ENCODE measurements around the gene CHM.

CHM gene

DNA sequence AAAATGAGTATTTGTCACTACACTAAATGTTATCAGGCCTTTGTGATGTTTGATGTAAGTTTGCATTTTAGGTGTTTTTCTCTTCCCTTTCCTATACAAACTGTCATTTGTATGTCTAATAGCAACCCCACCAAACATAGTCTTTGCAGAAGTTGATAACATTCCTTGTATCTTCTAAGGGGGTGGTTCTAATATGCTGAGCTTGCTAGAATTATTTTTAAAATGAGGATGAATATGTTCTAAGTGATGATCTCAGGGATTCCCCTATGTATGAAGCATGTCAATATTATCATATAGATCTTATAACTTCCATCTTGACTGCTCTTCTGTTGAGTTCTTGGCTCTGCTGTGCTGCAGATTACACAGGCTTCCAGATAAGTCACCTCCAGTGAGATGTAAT, 3.1 kb downstream of the CHM start:
- in situ Hi-C loops (cut with MboI; ENCODE audit: low sequenced_read_pairs, unreplicated experiment) = no loop called here
- TF ChIP-seq, protein P1, sequence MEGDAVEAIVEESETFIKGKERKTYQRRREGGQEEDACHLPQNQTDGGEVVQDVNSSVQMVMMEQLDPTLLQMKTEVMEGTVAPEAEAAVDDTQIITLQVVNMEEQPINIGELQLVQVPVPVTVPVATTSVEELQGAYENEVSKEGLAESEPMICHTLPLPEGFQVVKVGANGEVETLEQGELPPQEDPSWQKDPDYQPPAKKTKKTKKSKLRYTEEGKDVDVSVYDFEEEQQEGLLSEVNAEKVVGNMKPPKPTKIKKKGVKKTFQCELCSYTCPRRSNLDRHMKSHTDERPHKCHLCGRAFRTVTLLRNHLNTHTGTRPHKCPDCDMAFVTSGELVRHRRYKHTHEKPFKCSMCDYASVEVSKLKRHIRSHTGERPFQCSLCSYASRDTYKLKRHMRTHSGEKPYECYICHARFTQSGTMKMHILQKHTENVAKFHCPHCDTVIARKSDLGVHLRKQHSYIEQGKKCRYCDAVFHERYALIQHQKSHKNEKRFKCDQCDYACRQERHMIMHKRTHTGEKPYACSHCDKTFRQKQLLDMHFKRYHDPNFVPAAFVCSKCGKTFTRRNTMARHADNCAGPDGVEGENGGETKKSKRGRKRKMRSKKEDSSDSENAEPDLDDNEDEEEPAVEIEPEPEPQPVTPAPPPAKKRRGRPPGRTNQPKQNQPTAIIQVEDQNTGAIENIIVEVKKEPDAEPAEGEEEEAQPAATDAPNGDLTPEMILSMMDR (IDR thresholded peaks at IDR 0.05; ENCODE audit: borderline replicate concordance, control extremely low read depth, extremely low read depth, insufficient read depth, missing control alignments) = no peak
- DNase-seq (ENCODE audit: low spot score) = no peak

DNA sequence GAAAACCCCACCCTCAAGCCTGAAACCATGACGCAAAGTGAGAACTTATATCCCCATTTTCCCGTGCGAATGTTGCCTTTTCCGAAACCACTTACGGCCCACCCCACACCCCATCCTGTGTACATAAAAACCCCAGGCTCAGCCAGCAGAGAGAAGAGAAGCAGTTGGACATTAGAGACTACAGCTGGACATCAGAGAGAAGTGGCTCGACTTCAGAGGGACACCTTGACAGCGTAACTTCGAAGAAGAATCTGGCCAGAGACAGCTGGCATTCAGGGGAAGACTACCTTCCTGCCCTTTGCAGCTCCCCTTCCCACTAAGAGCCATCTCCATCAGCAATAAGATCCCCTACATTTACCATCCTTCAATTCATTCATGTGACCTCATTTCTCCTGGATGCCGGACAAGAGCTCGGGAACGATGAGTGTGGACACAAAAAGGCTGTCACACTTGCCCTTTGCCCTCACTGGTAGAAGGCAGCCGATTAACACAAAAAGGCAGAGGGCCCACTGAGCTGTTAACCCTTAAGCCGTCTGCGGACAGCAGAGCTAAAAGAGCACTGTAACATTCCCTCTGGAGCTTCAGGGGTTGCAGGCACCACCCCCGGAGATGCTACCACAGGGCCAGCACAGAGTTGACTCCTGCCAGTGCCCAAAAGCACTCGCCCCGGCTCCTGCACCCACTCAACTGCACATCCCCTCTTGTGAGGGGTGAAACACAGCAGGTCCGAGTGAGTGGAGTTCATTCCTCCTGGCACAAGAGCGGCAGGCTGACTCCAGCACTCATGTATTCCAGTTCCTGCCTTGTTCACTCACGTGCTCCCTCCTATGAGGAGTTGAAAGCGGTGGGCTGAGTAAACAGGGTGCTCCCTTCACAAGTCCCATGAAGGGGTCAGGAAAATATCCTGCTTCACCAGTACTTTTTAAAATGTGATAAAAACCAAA, 7.5 kb downstream of the CHM start:
- TF ChIP-seq, protein P1 (IDR thresholded peaks at IDR 0.05; ENCODE audit: borderline replicate concordance, control extremely low read depth, extremely low read depth, insufficient read depth, missing control alignments) = no peak
- in situ Hi-C loops (cut with MboI; ENCODE audit: low sequenced_read_pairs, unreplicated experiment) = no loop called here
- DNase-seq (ENCODE audit: low spot score) = no peak

DNA sequence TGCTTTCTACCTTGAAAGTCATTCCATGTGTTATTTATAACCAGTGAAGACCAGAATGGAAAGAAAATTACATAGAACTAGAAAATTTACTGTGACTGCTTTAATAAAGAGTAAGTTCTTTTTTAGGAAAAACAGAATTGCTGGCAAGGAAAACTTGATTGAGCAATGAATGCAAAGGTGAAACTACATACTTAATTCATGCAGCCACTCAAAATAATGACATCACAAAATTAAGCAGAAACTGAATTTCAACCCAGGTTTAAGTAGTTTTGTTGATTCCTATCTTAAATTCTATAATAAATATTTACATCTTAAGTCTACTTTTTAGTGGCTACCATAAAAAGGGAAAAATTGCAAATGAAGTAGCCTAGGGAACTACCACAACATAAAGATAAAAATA, 14.0 kb downstream of the CHM start:
- DNase-seq (ENCODE audit: low spot score) = no peak
- in situ Hi-C loops (cut with MboI; ENCODE audit: low sequenced_read_pairs, unreplicated experiment) = no loop called here
- TF ChIP-seq, protein P1 (IDR thresholded peaks at IDR 0.05; ENCODE audit: borderline replicate concordance, control extremely low read depth, extremely low read depth, insufficient read depth, missing control alignments) = no peak

DNA sequence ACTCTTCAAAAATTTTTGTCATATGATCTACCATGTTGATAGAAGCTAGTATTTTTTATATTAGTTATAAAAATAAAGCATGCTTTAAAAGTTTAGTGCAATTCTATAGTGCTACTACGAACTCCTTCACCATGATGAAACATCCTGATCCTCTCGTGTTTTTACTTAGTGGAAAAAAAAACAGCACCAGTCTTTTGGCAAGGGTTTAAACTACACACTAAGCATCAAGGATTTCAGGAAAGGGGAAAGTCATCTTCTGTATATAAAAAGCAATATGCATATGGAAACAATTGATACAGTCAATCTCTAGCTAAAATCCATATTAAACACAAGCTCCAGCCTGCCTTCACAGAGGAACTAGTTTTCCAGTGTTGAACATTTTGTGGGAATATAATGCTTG, 18.7 kb downstream of the CHM start:
- TF ChIP-seq, protein P1 (IDR thresholded peaks at IDR 0.05; ENCODE audit: borderline replicate concordance, control extremely low read depth, extremely low read depth, insufficient read depth, missing control alignments) = no peak
- no peak for DNase-seq (ENCODE audit: low spot score)
- in situ Hi-C loops (cut with MboI; ENCODE audit: low sequenced_read_pairs, unreplicated experiment) = no loop called here

DNA sequence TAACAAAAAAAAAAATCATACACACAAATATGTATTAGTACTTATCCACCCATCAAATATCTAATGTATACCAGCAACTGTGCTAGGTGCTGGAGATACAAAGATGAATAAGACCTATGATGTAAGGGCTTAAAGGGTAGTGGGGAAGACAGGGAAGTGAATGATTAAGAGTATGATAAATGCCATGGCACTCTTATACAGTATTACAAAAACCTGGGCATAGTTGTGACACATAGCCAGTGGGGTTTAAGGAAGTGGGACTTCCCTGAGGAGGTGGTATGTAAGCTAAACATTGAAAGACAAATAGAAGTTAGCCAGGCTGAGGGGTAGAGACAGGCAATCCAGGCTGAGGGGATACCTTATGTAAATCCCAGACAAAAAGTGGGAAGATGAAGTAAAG, 23.5 kb downstream of the CHM start:
- DNase-seq (ENCODE audit: low spot score) = no peak
- TF ChIP-seq, protein P1 (IDR thresholded peaks at IDR 0.05; ENCODE audit: borderline replicate concordance, control extremely low read depth, extremely low read depth, insufficient read depth, missing control alignments) = no peak
- in situ Hi-C loops (cut with MboI; ENCODE audit: low sequenced_read_pairs, unreplicated experiment) = no loop called here

DNA sequence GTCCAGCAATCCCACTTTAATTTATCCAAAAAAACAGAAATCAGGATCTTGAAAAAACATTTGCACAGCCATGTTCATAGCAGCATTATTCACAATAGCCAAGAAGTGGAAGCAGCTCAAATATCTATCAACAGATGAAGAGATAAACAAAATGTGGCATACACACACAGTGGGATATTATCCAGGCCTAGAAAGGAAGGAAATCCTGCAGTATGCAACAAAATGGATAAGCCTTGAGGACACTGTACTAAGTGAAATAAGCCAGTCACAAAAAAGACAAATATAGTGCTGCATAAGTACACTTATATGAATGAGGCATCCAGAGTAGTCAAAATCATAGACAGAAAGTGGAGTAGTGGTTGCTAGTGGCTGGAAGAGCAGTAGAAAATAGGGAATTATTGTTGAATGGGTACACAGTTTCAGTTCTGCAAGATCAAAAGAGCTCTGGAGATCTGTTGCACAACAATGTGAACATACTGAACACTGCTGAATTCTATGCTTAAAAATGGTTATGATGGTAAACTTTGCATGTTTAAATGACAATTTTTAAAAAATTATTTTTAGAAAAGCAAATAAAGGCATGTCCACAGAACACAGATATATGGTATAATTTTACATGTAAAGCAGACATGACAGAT, 25.6 kb downstream of the CHM start:
- TF ChIP-seq, protein P1 (IDR thresholded peaks at IDR 0.05; ENCODE audit: borderline replicate concordance, control extremely low read depth, extremely low read depth, insufficient read depth, missing control alignments) = no peak
- in situ Hi-C loops (cut with MboI; ENCODE audit: low sequenced_read_pairs, unreplicated experiment) = no loop called here
- DNase-seq (ENCODE audit: low spot score) = no peak

All from GM13976 (cell line).